Measurements from ENCODE around the gene ABCG1.

ABCG1 gene

GRCh38 chr21:42308161-42308913 is 89.4 kb downstream of the ABCG1 start:
- no peak for ATAC-seq
- TF ChIP-seq SNAI2 (CRISPR knock-in tag; IDR thresholded peaks at IDR 0.05): no peak
- TF ChIP-seq GLIS3 (CRISPR knock-in tag; IDR thresholded peaks at IDR 0.05): no peak
- no peak for TF ChIP-seq ZNF565 (CRISPR knock-in tag; conservative IDR thresholded peaks at IDR 0.05; ENCODE audit: low read depth)
- TF ChIP-seq TOX (CRISPR knock-in tag; IDR thresholded peaks at IDR 0.05; ENCODE audit: borderline replicate concordance): no peak
- no peak for TF ChIP-seq ARNTL (CRISPR knock-in tag; IDR thresholded peaks at IDR 0.05; ENCODE audit: borderline replicate concordance, low read depth)
- TF ChIP-seq, protein P1, sequence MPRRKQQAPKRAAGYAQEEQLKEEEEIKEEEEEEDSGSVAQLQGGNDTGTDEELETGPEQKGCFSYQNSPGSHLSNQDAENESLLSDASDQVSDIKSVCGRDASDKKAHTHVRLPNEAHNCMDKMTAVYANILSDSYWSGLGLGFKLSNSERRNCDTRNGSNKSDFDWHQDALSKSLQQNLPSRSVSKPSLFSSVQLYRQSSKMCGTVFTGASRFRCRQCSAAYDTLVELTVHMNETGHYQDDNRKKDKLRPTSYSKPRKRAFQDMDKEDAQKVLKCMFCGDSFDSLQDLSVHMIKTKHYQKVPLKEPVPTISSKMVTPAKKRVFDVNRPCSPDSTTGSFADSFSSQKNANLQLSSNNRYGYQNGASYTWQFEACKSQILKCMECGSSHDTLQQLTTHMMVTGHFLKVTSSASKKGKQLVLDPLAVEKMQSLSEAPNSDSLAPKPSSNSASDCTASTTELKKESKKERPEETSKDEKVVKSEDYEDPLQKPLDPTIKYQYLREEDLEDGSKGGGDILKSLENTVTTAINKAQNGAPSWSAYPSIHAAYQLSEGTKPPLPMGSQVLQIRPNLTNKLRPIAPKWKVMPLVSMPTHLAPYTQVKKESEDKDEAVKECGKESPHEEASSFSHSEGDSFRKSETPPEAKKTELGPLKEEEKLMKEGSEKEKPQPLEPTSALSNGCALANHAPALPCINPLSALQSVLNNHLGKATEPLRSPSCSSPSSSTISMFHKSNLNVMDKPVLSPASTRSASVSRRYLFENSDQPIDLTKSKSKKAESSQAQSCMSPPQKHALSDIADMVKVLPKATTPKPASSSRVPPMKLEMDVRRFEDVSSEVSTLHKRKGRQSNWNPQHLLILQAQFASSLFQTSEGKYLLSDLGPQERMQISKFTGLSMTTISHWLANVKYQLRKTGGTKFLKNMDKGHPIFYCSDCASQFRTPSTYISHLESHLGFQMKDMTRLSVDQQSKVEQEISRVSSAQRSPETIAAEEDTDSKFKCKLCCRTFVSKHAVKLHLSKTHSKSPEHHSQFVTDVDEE (CRISPR knock-in tag; IDR thresholded peaks at IDR 0.05): no peak
- no peak for TF ChIP-seq RARB (CRISPR knock-in tag; IDR thresholded peaks at IDR 0.05)

DNA sequence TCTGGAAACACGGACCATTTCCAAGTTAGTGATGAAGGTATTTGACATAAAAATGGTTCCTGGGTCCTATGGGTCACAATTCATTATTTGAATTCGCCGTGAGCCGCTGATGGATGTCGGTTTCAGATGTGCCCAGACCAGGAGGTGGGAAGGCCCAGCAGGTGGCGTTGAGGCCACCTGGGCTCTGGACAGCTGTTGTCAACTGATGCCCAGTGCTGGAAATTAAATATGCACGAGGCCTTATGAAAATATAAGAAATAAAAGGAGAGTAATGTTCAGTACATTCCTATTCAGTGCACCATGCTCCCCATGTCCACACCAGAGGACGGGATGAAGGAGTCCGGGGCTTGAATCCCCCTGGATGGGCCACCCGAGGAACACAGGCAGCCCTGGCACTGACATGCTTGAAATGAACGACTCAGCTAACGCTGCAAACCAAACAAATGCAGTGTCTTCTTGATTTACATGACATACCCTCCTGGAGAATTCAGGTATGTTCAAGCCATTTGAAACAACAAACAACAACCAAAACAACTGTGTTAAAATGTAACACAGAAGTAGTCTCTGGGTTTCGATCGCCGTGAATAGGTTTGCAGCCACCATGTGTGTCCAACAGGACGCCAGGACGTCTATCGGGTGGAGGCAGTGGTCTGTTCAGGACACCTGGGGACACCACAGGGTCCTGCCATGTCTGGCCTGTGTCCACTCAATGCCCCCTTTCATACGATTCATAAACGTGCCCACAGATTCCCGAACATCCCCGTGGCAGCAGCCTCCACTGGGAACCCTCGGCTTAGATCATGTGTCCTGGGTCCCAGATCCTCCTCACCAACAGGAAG is 90.2 kb downstream of the ABCG1 start:
- ATAC-seq: no peak; the same call in 2 of the 3 replicates
- TF ChIP-seq OSR1 (CRISPR knock-in tag; IDR thresholded peaks at IDR 0.05) (no peak), BACH2 (CRISPR knock-in tag; IDR thresholded peaks at IDR 0.05; ENCODE audit: borderline replicate concordance) (no peak), ARNTL (CRISPR knock-in tag; IDR thresholded peaks at IDR 0.05; ENCODE audit: borderline replicate concordance, low read depth) (no peak), ZNF8 (CRISPR knock-in tag; IDR thresholded peaks at IDR 0.05) (no peak)
- TF ChIP-seq, protein P2, sequence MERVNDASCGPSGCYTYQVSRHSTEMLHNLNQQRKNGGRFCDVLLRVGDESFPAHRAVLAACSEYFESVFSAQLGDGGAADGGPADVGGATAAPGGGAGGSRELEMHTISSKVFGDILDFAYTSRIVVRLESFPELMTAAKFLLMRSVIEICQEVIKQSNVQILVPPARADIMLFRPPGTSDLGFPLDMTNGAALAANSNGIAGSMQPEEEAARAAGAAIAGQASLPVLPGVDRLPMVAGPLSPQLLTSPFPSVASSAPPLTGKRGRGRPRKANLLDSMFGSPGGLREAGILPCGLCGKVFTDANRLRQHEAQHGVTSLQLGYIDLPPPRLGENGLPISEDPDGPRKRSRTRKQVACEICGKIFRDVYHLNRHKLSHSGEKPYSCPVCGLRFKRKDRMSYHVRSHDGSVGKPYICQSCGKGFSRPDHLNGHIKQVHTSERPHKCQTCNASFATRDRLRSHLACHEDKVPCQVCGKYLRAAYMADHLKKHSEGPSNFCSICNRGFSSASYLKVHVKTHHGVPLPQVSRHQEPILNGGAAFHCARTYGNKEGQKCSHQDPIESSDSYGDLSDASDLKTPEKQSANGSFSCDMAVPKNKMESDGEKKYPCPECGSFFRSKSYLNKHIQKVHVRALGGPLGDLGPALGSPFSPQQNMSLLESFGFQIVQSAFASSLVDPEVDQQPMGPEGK (CRISPR knock-in tag; IDR thresholded peaks at IDR 0.05; ENCODE audit: borderline replicate concordance): no peak

DNA sequence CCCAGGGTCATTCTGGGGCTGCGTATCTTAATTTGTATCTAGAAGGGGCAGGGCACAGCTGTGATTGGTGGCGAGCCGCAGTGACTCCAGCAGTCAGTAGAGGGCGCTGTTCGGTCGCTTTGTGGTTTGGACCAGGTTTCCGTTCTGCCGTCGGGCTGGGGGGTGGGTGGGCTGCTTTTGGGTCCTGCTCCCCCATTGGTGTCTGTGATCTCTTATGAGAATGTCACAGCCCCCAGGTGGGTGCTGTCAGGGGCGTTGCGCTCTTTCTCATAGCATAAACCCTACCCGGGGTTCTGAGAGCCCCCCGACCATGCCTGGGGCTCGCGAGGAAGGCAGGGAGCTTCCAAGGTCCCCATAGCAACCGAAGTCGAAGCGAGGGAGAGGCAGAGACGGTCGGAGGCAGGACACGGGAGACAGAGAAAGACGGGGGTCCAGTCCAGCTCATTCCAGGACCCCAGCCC is 90.8 kb downstream of the ABCG1 start:
- ATAC-seq: peak; percentile 61
- TF ChIP-seq, protein P1 (CRISPR knock-in tag; IDR thresholded peaks at IDR 0.05): no peak
- TF ChIP-seq ISL1 (CRISPR knock-in tag; IDR thresholded peaks at IDR 0.05) (no peak), GLIS3 (CRISPR knock-in tag; IDR thresholded peaks at IDR 0.05) (no peak), CREB5 (CRISPR knock-in tag; IDR thresholded peaks at IDR 0.05; ENCODE audit: low read depth) (no peak), ZNF565 (CRISPR knock-in tag; conservative IDR thresholded peaks at IDR 0.05; ENCODE audit: low read depth) (no peak), ZNF70 (CRISPR knock-in tag; IDR thresholded peaks at IDR 0.05) (no peak), CSRNP3 (CRISPR knock-in tag; IDR thresholded peaks at IDR 0.05) (no peak), ZFP3 (CRISPR knock-in tag; IDR thresholded peaks at IDR 0.05) (no peak), CSDC2 (CRISPR knock-in tag; IDR thresholded peaks at IDR 0.05) (no peak), ESRRG (CRISPR knock-in tag; IDR thresholded peaks at IDR 0.05) (no peak), ARNTL (CRISPR knock-in tag; IDR thresholded peaks at IDR 0.05; ENCODE audit: borderline replicate concordance, low read depth) (no peak), RARB (CRISPR knock-in tag; IDR thresholded peaks at IDR 0.05) (no peak), TCF4 (CRISPR knock-in tag; IDR thresholded peaks at IDR 0.05; ENCODE audit: borderline replicate concordance) (no peak), POU6F1 (CRISPR knock-in tag; IDR thresholded peaks at IDR 0.05; ENCODE audit: borderline replicate concordance, low read depth) (no peak), BACH2 (CRISPR knock-in tag; IDR thresholded peaks at IDR 0.05; ENCODE audit: borderline replicate concordance) (no peak), ZC3H10 (CRISPR knock-in tag; IDR thresholded peaks at IDR 0.05) (no peak), ZFP30 (CRISPR knock-in tag; IDR thresholded peaks at IDR 0.05) (no peak), ZNF8 (CRISPR knock-in tag; IDR thresholded peaks at IDR 0.05) (no peak), OSR1 (CRISPR knock-in tag; IDR thresholded peaks at IDR 0.05) (no peak)

Data from SK-N-SH treated with all-trans-retinoic acid at 6 μM for 48 hours (cell line).